Prostate gland (tissue), 2 donors: Measurements from ENCODE around the gene FAM221B. TPM values are rescaled to one million over a fixed set of nuclear protein-coding genes. Genes with fewer than 3 reads are reported as not detected.

Source experiments
- DNase-seq: peaks from one replicate; pipeline ENCODE4 v3.0.0-alpha.2; 2019; ENCODE audit warnings: low spot score
- H3K27ac ChIP-seq, 2 donors: fragments of 200-600 bp; sonication (generic); 2 replicates each; pipeline ENCODE4 v1.5.1; 2017 to 2019
- H3K27me3 ChIP-seq: fragments of 200-600 bp; sonication (generic); replicated peaks from 2 replicates; pipeline ENCODE4 v1.5.1; 2019; ENCODE audit not compliant: insufficient read depth
- H3K36me3 ChIP-seq, 2 donors: fragments of 200-600 bp; sonication (generic); 1 replicate in 1 of 2; 2 replicates in 1 of 2; pipeline versions ENCODE4 v1.5.1 to v1.8.1; 2017 to 2019
- H3K4me1 ChIP-seq: fragments of 200-600 bp; sonication (generic); replicated peaks from 2 replicates; pipeline ENCODE4 v1.5.1; 2019
- H3K4me3 ChIP-seq, 2 donors: fragments of 200-600 bp; sonication (generic); 2 replicates each; pipeline ENCODE4 v1.5.1; 2017 to 2019
- H3K9me3 ChIP-seq: fragments of 200-600 bp; sonication (generic); 2 replicates; pipeline ENCODE4 v1.5.1; 2017
- CTCF ChIP-seq, 4 experiments: fragments of 200-600 bp in 2 of 4; fragments of 450-650 bp in 2 of 4; sonication (generic) in 2 of 4; IDR thresholded peaks; 1 replicate in 3 of 4; 2 replicates in 1 of 4; pipeline ENCODE4 v1.5.1; 2016 to 2019; ENCODE audit warnings: antibody characterized with exemption in 4 of 4, mild to moderate bottlenecking in 2 of 4, moderate library complexity in 2 of 4
- POLR2A ChIP-seq: fragments of 450-650 bp; IDR thresholded peaks from one replicate; pipeline ENCODE4 v1.6.1; 2016; ENCODE audit warnings: antibody characterized with exemption, mild to moderate bottlenecking
- POLR2AphosphoS5 ChIP-seq: sonication (generic); formaldehyde crosslinking; IDR thresholded peaks from one replicate; pipeline ENCODE4 v1.6.1; 2017; ENCODE audit warnings: antibody characterized with exemption
- WGBS: methylation state at CpG from one replicate; pipeline ENCODE4 v1.1.5; 2018; 5-methylcytosine and 5-hydroxymethylcytosine counted together
- intact Hi-C: fragments of 100-400 bp; cut with DNase I; formaldehyde crosslinking; loops from one replicate; pipeline ENCODE4 v1.14.2; 2022
- total RNA-seq, 2 donors: library from RNA; depleted of rRNA; stranded (reverse); fragments of >200 nt; gene quantifications; one replicate each; pipeline ENCODE4 v1.1.0, GENCODE V29; 2016

FAM221B gene
- total RNA-seq, 2 donors from 2014 or later: 0.46 to 5.1 TPM

- Histone ChIP-seq H3K4me3 (no peak overlapping the region), H3K27ac (no peak overlapping the region), H3K4me1 (peaks cover 5% of the 10 kb centered on the region), H3K27me3 (no peaks in the 10 kb centered on the region), H3K36me3 (no peaks in the 10 kb centered on the region), H3K9me3 (no peaks in the 10 kb centered on the region)
- no peak for DNase-seq
- TF ChIP-seq CTCF (IDR thresholded peaks at IDR 0.05) (no peak), POLR2AphosphoS5 (no peak), POLR2A (no peak)
- intact Hi-C loops: no loop called here
- WGBS: 91% methylated on average over 7 of the region's 7 CpGs
Observed at GRCh38 chr9:35810122-35810521, 18.4 kb downstream of the FAM221B start.

GRCh38 chr9:35808433-35808832 lies 20.1 kb downstream of the FAM221B start:
- 93% methylated on average over 9 of the region's 9 CpGs for whole genome bisulfite sequencing
- Histone ChIP-seq H3K27ac (no peak overlapping the region), H3K36me3 (no peaks in the 10 kb centered on the region), H3K9me3 (no peaks in the 10 kb centered on the region), H3K4me3 (no peak overlapping the region), H3K4me1 (peaks cover 5% of the 10 kb centered on the region), H3K27me3 (no peaks in the 10 kb centered on the region)
- no peak for TF ChIP-seq CTCF (IDR thresholded peaks at IDR 0.05)
- no peak for TF ChIP-seq POLR2AphosphoS5
- no peak for TF ChIP-seq POLR2A
- intact Hi-C loops: no loop called here
- DNase-seq: no peak

GRCh38 chr9:35806101-35806500 lies 22.4 kb downstream of the FAM221B start:
- 94% methylated on average over 8 of the region's 8 CpGs for WGBS
- H3K36me3 ChIP-seq: no peaks in the 10 kb centered on the region
- no peak overlapping the region for H3K4me3 ChIP-seq
- H3K4me1 ChIP-seq: no peaks in the 10 kb centered on the region
- TF ChIP-seq CTCF (IDR thresholded peaks at IDR 0.05) (no peak), POLR2A (no peak)
- H3K9me3 ChIP-seq: no peaks in the 10 kb centered on the region
- no peaks in the 10 kb centered on the region for H3K27me3 ChIP-seq
- DNase-seq: no peak
- intact Hi-C loops: no loop called here
- no peak overlapping the region for H3K27ac ChIP-seq

GRCh38 chr9:35801328-35802128 lies 27.0 kb downstream of the FAM221B start:
- Histone ChIP-seq H3K36me3 (no peaks in the 10 kb centered on the region), H3K27me3 (no peaks in the 10 kb centered on the region), H3K9me3 (no peaks in the 10 kb centered on the region), H3K27ac (no peak overlapping the region), H3K4me3 (no peak overlapping the region), H3K4me1 (no peaks in the 10 kb centered on the region)
- intact Hi-C loops: no loop called here
- DNase-seq: no peak
- 92% methylated on average over 13 of the region's 13 CpGs for WGBS
- no peak for TF ChIP-seq POLR2A

GRCh38 chr9:35800530-35800929 lies 28.0 kb downstream of the FAM221B start:
- DNase-seq: no peak
- TF ChIP-seq CTCF (IDR thresholded peaks at IDR 0.05) (no peak), POLR2A (no peak), POLR2AphosphoS5 (no peak)
- intact Hi-C loops: no loop called here

More at GRCh38 chr9:35800530-35800929, 28.0 kb downstream of the FAM221B start:
- no peaks in the 10 kb centered on the region for H3K36me3 ChIP-seq
- no peak overlapping the region for H3K27ac ChIP-seq
- no peaks in the 10 kb centered on the region for H3K4me1 ChIP-seq
- no peak overlapping the region for H3K4me3 ChIP-seq
- no peaks in the 10 kb centered on the region for H3K27me3 ChIP-seq
- H3K9me3 ChIP-seq: no peaks in the 10 kb centered on the region
- WGBS: 86% methylated on average over 7 of the region's 7 CpGs
